ENCODE data around the gene PDE2A.

DNA sequence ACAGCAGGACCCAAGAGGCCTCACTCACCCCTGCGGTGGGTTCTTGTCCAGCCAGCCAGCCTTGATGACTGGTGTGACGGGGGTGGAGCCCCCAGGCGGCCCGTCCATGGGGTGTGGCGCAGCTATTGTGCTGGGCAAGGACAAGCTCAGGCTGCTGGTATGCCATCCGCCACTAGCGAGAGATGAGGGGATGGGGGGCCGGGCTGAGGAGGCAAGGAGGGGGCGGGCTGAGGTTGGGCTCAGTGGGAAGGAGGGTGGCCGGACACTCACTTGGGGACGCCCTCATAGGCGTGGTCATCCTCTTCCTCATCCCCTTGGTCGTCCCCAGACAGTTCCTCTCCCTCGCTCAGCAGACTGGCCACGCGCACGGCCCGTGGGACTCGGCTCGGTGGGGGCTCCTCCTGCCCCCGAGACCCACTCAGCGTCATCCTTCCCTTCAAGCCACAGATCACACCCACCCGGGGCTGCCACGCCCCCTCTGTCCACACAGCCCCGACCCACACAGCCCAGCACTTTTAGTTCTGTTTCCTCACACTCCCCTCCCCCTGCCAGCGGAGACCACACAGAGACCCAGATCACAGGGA, 38.0 kb upstream of the PDE2A start:
- TF ChIP-seq, protein P1, sequence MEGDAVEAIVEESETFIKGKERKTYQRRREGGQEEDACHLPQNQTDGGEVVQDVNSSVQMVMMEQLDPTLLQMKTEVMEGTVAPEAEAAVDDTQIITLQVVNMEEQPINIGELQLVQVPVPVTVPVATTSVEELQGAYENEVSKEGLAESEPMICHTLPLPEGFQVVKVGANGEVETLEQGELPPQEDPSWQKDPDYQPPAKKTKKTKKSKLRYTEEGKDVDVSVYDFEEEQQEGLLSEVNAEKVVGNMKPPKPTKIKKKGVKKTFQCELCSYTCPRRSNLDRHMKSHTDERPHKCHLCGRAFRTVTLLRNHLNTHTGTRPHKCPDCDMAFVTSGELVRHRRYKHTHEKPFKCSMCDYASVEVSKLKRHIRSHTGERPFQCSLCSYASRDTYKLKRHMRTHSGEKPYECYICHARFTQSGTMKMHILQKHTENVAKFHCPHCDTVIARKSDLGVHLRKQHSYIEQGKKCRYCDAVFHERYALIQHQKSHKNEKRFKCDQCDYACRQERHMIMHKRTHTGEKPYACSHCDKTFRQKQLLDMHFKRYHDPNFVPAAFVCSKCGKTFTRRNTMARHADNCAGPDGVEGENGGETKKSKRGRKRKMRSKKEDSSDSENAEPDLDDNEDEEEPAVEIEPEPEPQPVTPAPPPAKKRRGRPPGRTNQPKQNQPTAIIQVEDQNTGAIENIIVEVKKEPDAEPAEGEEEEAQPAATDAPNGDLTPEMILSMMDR (IDR thresholded peaks at IDR 0.05): no peak
- TF ChIP-seq POLR2AphosphoS5 (IDR thresholded peaks at IDR 0.05): no peak
- no peak for TF ChIP-seq POLR2A (IDR thresholded peaks at IDR 0.05; ENCODE audit: low read depth)
- no peak for TF ChIP-seq EP300 (IDR thresholded peaks at IDR 0.05)

All from esophagus muscularis mucosa (tissue), 4 donors.